Keratinocyte (primary cell): ENCODE data around the gene PPHLN1. TPM values are rescaled to one million over a fixed set of nuclear protein-coding genes. Genes with fewer than 3 reads are reported as not detected.

Experiments used
- DNase-seq: peaks from one replicate; pipeline ENCODE4 v3.0.0-alpha.2; 2011; ENCODE audit warnings: low read depth, missing footprints, low spot score
- FAIRE-seq: peaks from 2 replicates; lab custom pipeline; 2011; peaks lifted over from hg19 to GRCh38; lab: Jason Lieb, UNC
- H2AFZ ChIP-seq: 2 replicates; pipeline ENCODE4 v1.6.0; 2012; ENCODE audit warnings: low read length, control low read depth, inconsistent platforms; ENCODE audit not compliant: control insufficient read depth
- H3K27ac ChIP-seq: 2 replicates; pipeline ENCODE4 v1.5.1; 2011; ENCODE audit warnings: low read length; ENCODE audit not compliant: control insufficient read depth, insufficient read depth
- H3K27me3 ChIP-seq: 3 replicates; pipeline ENCODE4 v1.6.0; 2011; ENCODE audit warnings: low read length; ENCODE audit not compliant: control insufficient read depth, insufficient read depth; ENCODE audit errors: extremely low read depth
- H3K36me3 ChIP-seq, 2 experiments: 2 replicates in 1 of 2; 3 replicates in 1 of 2; pipeline ENCODE4 v1.5.1; 2011; ENCODE audit warnings: low read length in 2 of 2, mild to moderate bottlenecking in 1 of 2; ENCODE audit not compliant: control insufficient read depth in 2 of 2, insufficient read depth in 2 of 2; ENCODE audit errors: extremely low read depth in 1 of 2
- H3K4me1 ChIP-seq: 3 replicates; pipeline ENCODE4 v1.5.1; 2011; ENCODE audit warnings: low read length; ENCODE audit not compliant: control insufficient read depth, insufficient read depth; ENCODE audit errors: extremely low read depth
- H3K4me2 ChIP-seq: 3 replicates; pipeline ENCODE4 v1.6.0; 2011; ENCODE audit warnings: low read depth, low read length; ENCODE audit not compliant: control insufficient read depth, insufficient read depth; ENCODE audit errors: extremely low read depth
- H3K4me3 ChIP-seq, 3 experiments: fragments of 200-600 bp in 1 of 3; sonication (generic) in 1 of 3; 2 replicates in 2 of 3; 3 replicates in 1 of 3; pipeline ENCODE4 v1.5.1; 2011 to 2016; ENCODE audit warnings: low read length in 3 of 3, mild to moderate bottlenecking in 3 of 3, control low read depth in 2 of 3, inconsistent platforms in 1 of 3, low read depth in 1 of 3, mixed read lengths in 1 of 3, mixed run types in 1 of 3, moderate library complexity in 1 of 3; ENCODE audit not compliant: control insufficient read depth in 2 of 3, insufficient read depth in 2 of 3; ENCODE audit errors: extremely low read depth in 1 of 3
- H3K79me2 ChIP-seq: 2 replicates; pipeline ENCODE4 v1.6.0; 2012; ENCODE audit warnings: low read length; ENCODE audit not compliant: control insufficient read depth, insufficient read depth
- H3K9ac ChIP-seq: 3 replicates; pipeline ENCODE4 v1.6.0; 2011; ENCODE audit warnings: low read length; ENCODE audit not compliant: control insufficient read depth, insufficient read depth; ENCODE audit errors: extremely low read depth
- H3K9me1 ChIP-seq: 3 replicates; pipeline ENCODE4 v1.6.0; 2011; ENCODE audit warnings: low read length; ENCODE audit not compliant: control insufficient read depth, insufficient read depth; ENCODE audit errors: extremely low read depth
- H3K9me3 ChIP-seq: 2 replicates; pipeline ENCODE4 v1.5.1; 2012; ENCODE audit warnings: low read depth, low read length; ENCODE audit not compliant: control insufficient read depth
- H4K20me1 ChIP-seq: 3 replicates; pipeline ENCODE4 v1.6.0; 2011; ENCODE audit warnings: low read length; ENCODE audit not compliant: control insufficient read depth, insufficient read depth; ENCODE audit errors: extremely low read depth
- EZH2 ChIP-seq: IDR thresholded peaks from one replicate; pipeline ENCODE4 v1.6.1; 2012; ENCODE audit warnings: inconsistent platforms, mild to moderate bottlenecking, low read length, moderate library complexity
- dilution Hi-C: fragments of 300-500 bp; cut with MboI; formaldehyde crosslinking; loops from one replicate; pipeline ENCODE4 v1.7.0; 2020; ENCODE audit warnings: low sequenced_read_pairs; ENCODE audit not compliant: extremely low pct_ligation_motif_present
- polyA plus RNA-seq, 5 experiments: library from polyadenylated mRNA; depleted of rRNA in 3 of 5; stranded (reverse) in 3 of 5; stranded (forward) in 1 of 5; unstranded in 1 of 5; fragments of >200 nt; gene quantifications; 1 replicate in 1 of 5; 2 replicates in 3 of 5; 3 replicates in 1 of 5; pipeline versions ENCODE4 v1.2.1 to v1.2.3, GENCODE V29; 2011 to 2012; ENCODE audit warnings: missing spikeins in 2 of 5, low read depth in 1 of 5, low replicate concordance in 1 of 5
- TF ChIP-seq, protein P1 (sequence below), 3 experiments: IDR thresholded peaks in 1 of 3; conservative IDR thresholded peaks in 1 of 3; optimal IDR thresholded peaks in 1 of 3; 2 replicates in 2 of 3; 3 replicates in 1 of 3; pipeline versions ENCODE3 to v1.5.1; 2011; ENCODE audit warnings: low read length in 3 of 3, mild to moderate bottlenecking in 3 of 3, moderate library complexity in 2 of 3, control low read depth in 1 of 3, inconsistent platforms in 1 of 3; ENCODE audit not compliant: insufficient read depth in 2 of 3; ENCODE audit errors: extremely low read depth in 1 of 3

Gene PPHLN1
- polyA plus RNA-seq, 1 donor (not counting 4 experiments of a cell fraction or from before 2014, with no cell fraction given), result 95.5 TPM

DNA sequence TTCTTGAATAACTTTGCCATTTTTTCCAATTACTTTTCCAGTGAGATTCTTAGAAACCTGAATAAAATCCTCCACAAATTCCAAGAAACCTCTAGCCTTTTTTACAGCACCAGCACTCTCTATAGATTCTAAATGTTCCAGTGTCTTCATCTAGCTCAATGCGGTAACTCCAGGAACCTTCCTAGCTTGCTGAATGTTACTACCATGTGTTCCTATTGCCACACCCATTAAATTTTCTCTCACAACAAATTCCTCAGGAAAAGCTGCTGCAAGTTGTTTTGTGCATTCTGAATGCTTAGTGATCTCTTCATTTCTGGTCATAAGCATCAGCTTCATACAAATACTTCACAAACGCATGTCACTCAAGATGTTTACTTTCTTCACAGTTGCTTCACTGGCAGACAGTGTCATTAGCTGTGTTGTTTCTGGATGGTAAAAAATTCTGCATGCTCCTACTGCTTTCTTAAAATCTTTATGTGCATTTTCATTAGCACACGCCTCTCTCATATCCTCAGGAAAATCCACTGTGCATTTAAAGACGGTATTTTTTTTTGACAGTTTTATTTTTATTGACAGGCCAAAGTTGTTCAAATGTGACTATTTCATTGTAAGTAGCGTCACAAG is 106.7 kb downstream of the PPHLN1 start:
- peaks cover 0 to 5% of the 10 kb centered on the region in 2 experiments for H3K36me3 ChIP-seq
- DNase-seq (no peak), FAIRE-seq (no peak)

GRCh38 chr12:42440608-42441007 is 114.6 kb downstream of the PPHLN1 start:
- DNase-seq, result no peak
- H3K9me3 ChIP-seq, result no peaks in the 10 kb centered on the region
- H3K4me3 ChIP-seq, result no peak overlapping the region
- no peak overlapping the region for H3K4me2 ChIP-seq
- no peaks in the 10 kb centered on the region for H3K9me1 ChIP-seq
- H2AFZ ChIP-seq, result no peak overlapping the region
- FAIRE-seq, result no peak
- peaks cover 4% of the 10 kb centered on the region in 2 experiments for H3K36me3 ChIP-seq
- H4K20me1 ChIP-seq, result no peaks in the 10 kb centered on the region
- no peak overlapping the region for H3K27ac ChIP-seq
- TF ChIP-seq, protein P1, sequence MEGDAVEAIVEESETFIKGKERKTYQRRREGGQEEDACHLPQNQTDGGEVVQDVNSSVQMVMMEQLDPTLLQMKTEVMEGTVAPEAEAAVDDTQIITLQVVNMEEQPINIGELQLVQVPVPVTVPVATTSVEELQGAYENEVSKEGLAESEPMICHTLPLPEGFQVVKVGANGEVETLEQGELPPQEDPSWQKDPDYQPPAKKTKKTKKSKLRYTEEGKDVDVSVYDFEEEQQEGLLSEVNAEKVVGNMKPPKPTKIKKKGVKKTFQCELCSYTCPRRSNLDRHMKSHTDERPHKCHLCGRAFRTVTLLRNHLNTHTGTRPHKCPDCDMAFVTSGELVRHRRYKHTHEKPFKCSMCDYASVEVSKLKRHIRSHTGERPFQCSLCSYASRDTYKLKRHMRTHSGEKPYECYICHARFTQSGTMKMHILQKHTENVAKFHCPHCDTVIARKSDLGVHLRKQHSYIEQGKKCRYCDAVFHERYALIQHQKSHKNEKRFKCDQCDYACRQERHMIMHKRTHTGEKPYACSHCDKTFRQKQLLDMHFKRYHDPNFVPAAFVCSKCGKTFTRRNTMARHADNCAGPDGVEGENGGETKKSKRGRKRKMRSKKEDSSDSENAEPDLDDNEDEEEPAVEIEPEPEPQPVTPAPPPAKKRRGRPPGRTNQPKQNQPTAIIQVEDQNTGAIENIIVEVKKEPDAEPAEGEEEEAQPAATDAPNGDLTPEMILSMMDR (optimal IDR thresholded peaks at IDR 0.05 in 1 of 3, IDR thresholded peaks at IDR 0.05 in 1 of 3, conservative IDR thresholded peaks at IDR 0.05 in 1 of 3; ENCODE audit: extremely low read depth in 1 of 3, insufficient read depth in 2 of 3, low read length in 3 of 3), result no peak
- TF ChIP-seq EZH2, result no peak
- H3K4me1 ChIP-seq, result no peaks in the 10 kb centered on the region
- H3K27me3 ChIP-seq, result no peaks in the 10 kb centered on the region
- dilution Hi-C loops, result no loop called here
- H3K79me2 ChIP-seq, result no peaks in the 10 kb centered on the region
- H3K9ac ChIP-seq, result no peak overlapping the region

More for the DNA sequence above, 106.7 kb downstream of the PPHLN1 start:
- H3K4me2 ChIP-seq, result no peak overlapping the region
- H3K27ac ChIP-seq, result no peak overlapping the region
- no peaks in the 10 kb centered on the region for H3K27me3 ChIP-seq
- TF ChIP-seq EZH2, result no peak
- H3K9me3 ChIP-seq, result no peaks in the 10 kb centered on the region
- H3K9ac ChIP-seq, result no peak overlapping the region
- no peak overlapping the region for H3K4me3 ChIP-seq
- H3K79me2 ChIP-seq, result no peaks in the 10 kb centered on the region
- no peak overlapping the region for H2AFZ ChIP-seq
- no peaks in the 10 kb centered on the region for H3K4me1 ChIP-seq
- no peaks in the 10 kb centered on the region for H4K20me1 ChIP-seq
- dilution Hi-C loops, result no loop called here
- H3K9me1 ChIP-seq, result no peaks in the 10 kb centered on the region
